ENCODE data around the gene PRXL2A.
"Not testable (repeated sequence)": the region's sequence is repeated elsewhere in the genome, so short reads cannot be mapped to it uniquely, and the experiment has no call there.

DNA sequence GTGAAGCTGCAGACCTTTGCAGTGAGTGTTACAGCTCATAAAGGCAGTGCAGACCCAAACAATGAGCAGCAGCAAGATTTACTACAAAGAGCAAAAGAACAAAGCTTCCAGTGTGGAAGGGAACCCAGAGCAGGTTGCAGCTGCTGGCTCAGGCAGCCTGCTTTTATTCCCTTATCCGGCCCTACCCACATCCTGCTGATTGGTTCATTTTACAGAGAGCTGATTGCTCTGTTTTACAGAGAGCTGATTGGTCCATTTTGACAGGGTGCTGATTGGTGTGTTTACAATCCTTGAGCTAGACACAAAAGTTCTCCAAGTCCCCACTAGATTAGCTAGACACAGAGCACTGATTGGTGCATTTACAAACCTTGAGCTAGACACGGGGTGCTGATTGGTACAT, 49.4 kb upstream of the PRXL2A start:
- TF ChIP-seq, protein P1, sequence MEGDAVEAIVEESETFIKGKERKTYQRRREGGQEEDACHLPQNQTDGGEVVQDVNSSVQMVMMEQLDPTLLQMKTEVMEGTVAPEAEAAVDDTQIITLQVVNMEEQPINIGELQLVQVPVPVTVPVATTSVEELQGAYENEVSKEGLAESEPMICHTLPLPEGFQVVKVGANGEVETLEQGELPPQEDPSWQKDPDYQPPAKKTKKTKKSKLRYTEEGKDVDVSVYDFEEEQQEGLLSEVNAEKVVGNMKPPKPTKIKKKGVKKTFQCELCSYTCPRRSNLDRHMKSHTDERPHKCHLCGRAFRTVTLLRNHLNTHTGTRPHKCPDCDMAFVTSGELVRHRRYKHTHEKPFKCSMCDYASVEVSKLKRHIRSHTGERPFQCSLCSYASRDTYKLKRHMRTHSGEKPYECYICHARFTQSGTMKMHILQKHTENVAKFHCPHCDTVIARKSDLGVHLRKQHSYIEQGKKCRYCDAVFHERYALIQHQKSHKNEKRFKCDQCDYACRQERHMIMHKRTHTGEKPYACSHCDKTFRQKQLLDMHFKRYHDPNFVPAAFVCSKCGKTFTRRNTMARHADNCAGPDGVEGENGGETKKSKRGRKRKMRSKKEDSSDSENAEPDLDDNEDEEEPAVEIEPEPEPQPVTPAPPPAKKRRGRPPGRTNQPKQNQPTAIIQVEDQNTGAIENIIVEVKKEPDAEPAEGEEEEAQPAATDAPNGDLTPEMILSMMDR (IDR thresholded peaks at IDR 0.05), result not testable (repeated sequence)
- TF ChIP-seq POLR2A (IDR thresholded peaks at IDR 0.05), result not testable (repeated sequence)

Data from esophagus squamous epithelium (tissue), 4 donors.